ENCODE measurements around the gene ARHGAP1.

DNA sequence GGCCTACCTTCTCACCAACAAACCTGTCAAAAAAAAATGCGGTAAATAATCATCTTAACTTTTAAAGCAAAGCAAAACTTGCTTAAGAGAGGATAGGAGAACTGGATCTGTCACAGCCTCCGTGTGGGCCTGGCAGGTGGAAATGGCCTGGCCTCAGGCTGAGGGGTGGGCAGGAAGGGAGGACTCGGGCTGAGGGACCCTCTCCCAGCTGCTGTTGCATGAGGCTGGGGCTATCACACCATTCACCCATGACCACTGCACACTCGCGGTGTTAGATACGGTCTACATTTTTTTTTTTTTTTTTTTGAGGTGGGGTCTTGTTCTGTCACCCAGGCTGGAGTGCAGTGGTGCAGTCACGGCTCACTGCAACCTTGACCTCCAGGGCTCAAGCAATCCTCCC is 24.5 kb downstream of the ARHGAP1 start:
- no peak for TF ChIP-seq BHLHE40 (IDR thresholded peaks at IDR 0.05; ENCODE audit: borderline replicate concordance)
- TF ChIP-seq NFRKB (IDR thresholded peaks at IDR 0.05): no peak
- no peak for TF ChIP-seq SP1 (IDR thresholded peaks at IDR 0.05)
- TF ChIP-seq ELF4 (IDR thresholded peaks at IDR 0.05): no peak
- TF ChIP-seq ARNT (IDR thresholded peaks at IDR 0.05): no peak
- TF ChIP-seq L3MBTL2 (conservative IDR thresholded peaks at IDR 0.05): no peak
- TF ChIP-seq FOXA1 (IDR thresholded peaks at IDR 0.05): no peak
- TF ChIP-seq FOXM1 (IDR thresholded peaks at IDR 0.05; ENCODE audit: borderline replicate concordance): no peak
- no peak for TF ChIP-seq TARDBP (IDR thresholded peaks at IDR 0.05)
